Hair follicle dermal papilla cell (primary cell): Measurements from ENCODE around the gene CLK2. TPM values are rescaled to one million over a fixed set of nuclear protein-coding genes. Genes with fewer than 3 reads are reported as not detected.

Experiments used
- total RNA-seq: library from RNA; depleted of rRNA; stranded (reverse); fragments of >200 nt; gene quantifications from 2 replicates; pipeline ENCODE4 v1.2.3, GENCODE V29; 2012

Gene CLK2
- 24.2 and 29.7 TPM in 2 replicates for total RNA-seq

DNA sequence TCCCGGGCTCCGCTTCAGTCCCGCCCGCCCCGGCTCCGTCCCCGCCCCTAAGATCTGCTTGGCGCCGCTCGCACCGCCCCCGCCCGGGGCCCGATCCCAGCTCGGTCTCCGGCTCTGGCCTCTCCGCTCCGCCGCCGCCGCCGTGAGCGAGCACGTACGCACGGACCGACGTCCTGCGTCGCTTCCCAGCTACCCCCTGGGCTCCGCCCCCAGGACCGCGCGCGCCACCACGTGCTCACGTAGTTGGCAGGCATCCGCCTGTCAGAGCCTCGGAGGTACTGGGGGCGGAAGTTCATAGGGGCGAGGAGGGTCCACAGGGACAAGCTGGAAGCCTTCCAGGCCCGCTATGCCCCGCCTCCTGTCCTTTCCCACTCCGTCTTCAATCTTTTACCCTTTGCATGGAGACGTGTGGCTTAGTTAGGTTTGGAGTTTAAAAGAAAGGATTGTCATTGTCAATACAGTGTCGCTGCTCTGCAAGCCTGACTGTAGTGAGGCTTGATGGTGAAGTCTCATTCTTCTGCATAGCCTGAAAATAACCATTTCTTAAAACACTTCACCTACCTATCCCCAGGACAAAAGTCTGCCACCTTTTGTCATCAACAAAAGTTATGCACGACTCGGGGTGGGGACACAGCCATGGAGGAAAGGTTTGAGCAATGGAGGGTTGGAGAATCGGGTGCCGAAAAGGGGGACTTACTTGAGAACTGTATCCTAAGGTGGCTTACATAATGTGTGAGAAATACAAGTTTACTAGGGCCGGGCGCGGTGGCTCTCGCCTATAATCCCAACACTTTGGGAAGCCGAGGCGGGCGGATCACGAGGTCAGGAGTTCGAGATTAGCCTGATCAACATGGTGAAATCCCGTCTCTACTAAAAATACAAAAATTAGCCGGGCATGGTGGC is at the start of gene CLK2:
CLK2 (minus strand) TSS at position 162 of the 903 bp plus-strand sequence. CDS start 2,527 bp downstream, outside the sequence.

DNA sequence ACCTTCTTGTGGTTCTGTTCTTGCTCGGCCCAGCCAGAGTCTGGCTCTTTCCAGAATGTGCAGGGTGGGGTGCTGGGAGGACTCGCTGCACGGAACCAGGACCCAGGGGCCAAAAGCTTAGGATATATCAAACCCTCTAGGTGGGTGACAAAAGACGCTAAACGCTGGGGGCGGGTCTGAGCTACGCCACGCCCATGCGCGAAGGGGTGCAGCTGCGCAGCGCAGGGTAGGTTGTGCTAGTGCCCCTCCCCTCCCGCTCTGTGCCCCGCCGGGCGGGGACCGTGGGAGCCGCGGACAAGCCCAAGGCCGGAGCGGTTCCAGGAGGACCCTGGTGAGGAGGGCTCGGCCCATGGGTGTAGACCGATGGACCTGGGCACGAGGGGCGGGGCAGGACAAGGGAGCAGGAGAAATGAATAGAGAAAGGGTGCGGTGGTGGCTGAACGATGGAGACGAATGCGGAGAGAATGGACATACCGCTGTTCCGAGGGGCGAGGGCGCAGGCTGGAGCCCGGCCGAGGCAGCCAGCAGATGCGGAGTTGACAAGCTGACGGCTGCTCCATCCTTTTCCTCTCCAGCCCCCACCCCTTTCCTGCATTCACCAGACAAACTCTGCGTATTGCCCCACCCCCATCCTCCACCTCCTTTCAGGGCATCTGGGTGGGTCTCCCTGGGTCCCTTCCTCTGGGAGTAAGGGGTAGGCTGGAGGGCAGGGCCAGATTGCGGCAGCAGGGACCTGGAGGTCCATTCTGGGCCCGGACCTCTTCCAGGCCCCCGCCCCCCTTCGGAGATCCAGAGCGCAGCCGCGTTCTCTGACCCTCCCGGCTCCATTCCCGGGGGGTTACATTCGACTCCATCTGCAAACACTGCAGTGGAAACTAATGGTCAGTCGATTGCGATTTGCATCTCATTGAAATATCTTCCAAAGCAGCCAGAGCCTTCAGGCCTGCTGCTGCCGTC is 47.6 kb upstream of the CLK2 start, which contains the start of gene RUSC1:
RUSC1 (plus strand) TSS at position 234 of the 957 bp plus-strand sequence. CDS start 880 bp downstream, outside the sequence.

GRCh38 chr1:155308493-155309422 is 35.5 kb upstream of the CLK2 start, which contains the start of gene FDPS:
FDPS (plus strand) TSS chr1:155308866; CDS start chr1:155309790, 924 bp downstream.

DNA sequence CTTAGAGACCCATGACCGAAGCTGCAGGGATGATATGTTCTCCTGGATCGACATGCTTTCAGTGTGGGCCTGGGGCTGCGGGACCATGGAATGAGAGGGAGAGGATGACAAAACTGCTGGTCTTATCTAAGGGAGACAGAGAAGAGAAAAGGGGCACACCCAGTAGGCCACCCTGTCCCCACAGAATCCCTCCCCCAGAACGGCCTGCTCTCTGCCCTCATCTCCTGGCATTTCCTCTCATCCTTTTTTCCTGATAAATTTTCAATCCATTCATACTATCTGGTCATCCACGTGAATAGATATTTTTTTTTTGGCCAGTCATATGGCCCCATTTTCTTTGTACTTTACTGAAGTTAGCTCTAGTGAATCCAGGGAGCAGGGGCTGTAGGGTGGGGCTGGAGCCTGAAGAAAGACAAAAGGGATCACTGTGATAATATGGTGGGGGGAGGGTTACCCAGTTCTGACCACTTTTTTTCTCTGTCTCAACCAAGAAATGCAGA is 28.1 kb upstream of the CLK2 start, which contains the start of gene PKLR:
PKLR (minus strand) TSS at position 97 of the 500 bp plus-strand sequence; CDS start at position 54, 43 bp downstream.

GRCh38 chr1:155277070-155277901 is 4.0 kb upstream of the CLK2 start, which contains the start of gene HCN3:
HCN3 (plus strand) TSS chr1:155277463; CDS start chr1:155277591, 128 bp downstream.

DNA sequence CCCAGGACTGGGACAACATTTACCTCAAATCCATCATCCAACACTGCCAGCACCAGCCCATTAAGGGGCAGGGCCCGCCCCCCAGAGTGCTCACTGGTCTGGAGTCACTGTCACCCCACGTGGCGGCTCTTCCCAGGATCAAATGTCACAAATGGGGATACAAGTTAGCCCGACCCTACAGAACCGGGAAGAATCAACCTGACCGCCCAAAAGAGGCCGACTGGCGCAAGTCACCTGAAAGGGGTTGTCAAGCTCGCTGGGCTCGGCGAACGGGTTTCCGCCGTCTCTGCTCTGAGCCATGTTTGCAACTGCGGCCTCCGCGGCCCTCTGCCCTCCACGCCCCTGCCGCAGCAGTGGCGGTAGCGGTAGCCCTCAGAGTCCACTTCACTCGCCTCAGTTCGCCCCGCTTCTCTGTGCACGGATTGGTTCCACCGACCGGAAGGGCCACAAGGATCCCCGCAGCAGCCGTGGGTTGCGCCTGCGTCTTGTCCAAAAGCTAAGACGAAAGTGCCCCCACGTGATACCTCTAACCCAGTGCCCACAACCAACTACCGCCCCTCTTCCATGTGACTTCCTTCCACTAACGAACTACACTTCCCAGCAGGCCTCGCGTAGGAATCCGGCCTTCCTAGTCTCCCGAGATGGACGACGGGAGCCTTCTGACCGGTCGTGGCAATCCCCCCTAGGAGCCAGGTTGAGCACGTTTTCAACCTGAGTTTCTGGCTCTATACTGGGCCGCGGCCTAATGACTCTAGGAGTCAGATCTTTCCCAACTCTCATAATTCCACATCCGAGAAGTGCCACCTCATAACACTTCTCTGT is 11.2 kb downstream of the CLK2 start, which contains the start of gene SCAMP3:
SCAMP3 (minus strand) TSS at position 509 of the 822 bp plus-strand sequence; CDS start at position 300, 209 bp downstream.

GRCh38 chr1:155255243-155256007 is 17.9 kb downstream of the CLK2 start, which contains the start of gene ENTREP3:
ENTREP3 (minus strand) TSS chr1:155255483; CDS start chr1:155254877, 606 bp downstream.

Other genes with a start within 250 kb of the CLK2 start
- not detected in 2 replicates for gene DCST2, start 239.7 kb downstream of the CLK2 start, total RNA-seq
- not detected in 2 replicates for gene DCST1, start 239.7 kb downstream of the CLK2 start, total RNA-seq
- 63.0 and 94.4 TPM in 2 replicates for gene ADAM15, start 222.2 kb downstream of the CLK2 start, total RNA-seq
- 2.7 and 3.6 TPM in 2 replicates for gene EFNA4, start 209.8 kb downstream of the CLK2 start, total RNA-seq
- gene EFNA3, start 194.7 kb downstream of the CLK2 start, total RNA-seq = 0.81 and 0.97 TPM in 2 replicates
- not detected in 2 replicates for gene EFNA1, start 145.6 kb downstream of the CLK2 start, total RNA-seq
- 39.9 and 43.6 TPM in 2 replicates for gene SLC50A1, start 137.7 kb downstream of the CLK2 start, total RNA-seq
- gene DPM3, start 133.0 kb downstream of the CLK2 start, total RNA-seq = 13.4 and 15.4 TPM in 2 replicates
- gene KRTCAP2, start 100.2 kb downstream of the CLK2 start, total RNA-seq = 44.4 and 49.5 TPM in 2 replicates
- 7.4 and 7.8 TPM in 2 replicates for gene TRIM46, start 99.7 kb downstream of the CLK2 start, total RNA-seq
- gene THBS3, start 65.6 kb downstream of the CLK2 start, total RNA-seq = 39.7 and 41.2 TPM in 2 replicates
- 28.6 and 39.1 TPM in 2 replicates for gene MTX1, start 64.8 kb downstream of the CLK2 start, total RNA-seq
- gene ENTREP3, start 18.0 kb downstream of the CLK2 start, total RNA-seq = 5.4 and 7.0 TPM in 2 replicates
- 34.4 and 45.8 TPM in 2 replicates for gene SCAMP3, start 11.1 kb downstream of the CLK2 start, total RNA-seq
- gene HCN3, start 4.0 kb upstream of the CLK2 start, total RNA-seq = 0.97 and 2.1 TPM in 2 replicates
- gene PKLR, start 27.9 kb upstream of the CLK2 start, total RNA-seq = under 0.01 TPM in 1 of 2 replicates, not detected in the other
- 242 and 362 TPM in 2 replicates for gene FDPS, start 35.4 kb upstream of the CLK2 start, total RNA-seq
- 18.5 and 20.3 TPM in 2 replicates for gene RUSC1, start 47.4 kb upstream of the CLK2 start, total RNA-seq